ENCODE results near the gene NKX3-2.

DNA sequence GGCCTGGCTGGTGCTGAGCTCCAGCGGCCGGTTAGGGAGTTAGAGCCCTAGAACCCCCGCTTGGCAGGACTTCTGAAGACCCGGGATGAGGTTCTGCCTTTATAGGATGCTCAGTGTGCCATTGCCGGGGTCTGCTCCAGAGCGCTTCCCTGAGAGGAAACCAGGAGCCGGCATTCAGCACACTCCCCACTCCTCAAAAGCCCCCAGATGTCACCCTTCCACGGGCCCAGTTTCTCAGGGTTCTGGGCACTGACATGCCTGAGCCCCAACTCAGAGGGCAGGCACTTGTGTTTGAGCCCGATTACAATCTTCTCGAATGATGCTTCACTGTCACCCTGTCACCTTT, 6.5 kb downstream of the NKX3-2 start:
- TF ChIP-seq, protein P1, sequence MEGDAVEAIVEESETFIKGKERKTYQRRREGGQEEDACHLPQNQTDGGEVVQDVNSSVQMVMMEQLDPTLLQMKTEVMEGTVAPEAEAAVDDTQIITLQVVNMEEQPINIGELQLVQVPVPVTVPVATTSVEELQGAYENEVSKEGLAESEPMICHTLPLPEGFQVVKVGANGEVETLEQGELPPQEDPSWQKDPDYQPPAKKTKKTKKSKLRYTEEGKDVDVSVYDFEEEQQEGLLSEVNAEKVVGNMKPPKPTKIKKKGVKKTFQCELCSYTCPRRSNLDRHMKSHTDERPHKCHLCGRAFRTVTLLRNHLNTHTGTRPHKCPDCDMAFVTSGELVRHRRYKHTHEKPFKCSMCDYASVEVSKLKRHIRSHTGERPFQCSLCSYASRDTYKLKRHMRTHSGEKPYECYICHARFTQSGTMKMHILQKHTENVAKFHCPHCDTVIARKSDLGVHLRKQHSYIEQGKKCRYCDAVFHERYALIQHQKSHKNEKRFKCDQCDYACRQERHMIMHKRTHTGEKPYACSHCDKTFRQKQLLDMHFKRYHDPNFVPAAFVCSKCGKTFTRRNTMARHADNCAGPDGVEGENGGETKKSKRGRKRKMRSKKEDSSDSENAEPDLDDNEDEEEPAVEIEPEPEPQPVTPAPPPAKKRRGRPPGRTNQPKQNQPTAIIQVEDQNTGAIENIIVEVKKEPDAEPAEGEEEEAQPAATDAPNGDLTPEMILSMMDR (IDR thresholded peaks at IDR 0.05 in 8 of 11, conservative IDR thresholded peaks at IDR 0.05 in 3 of 11) = no peak
- TF ChIP-seq POLR2A (IDR thresholded peaks at IDR 0.05) = no peak
